ENCODE data around the gene SEPTIN10. TPM values are rescaled to one million over a fixed set of nuclear protein-coding genes. Genes with fewer than 3 reads are reported as not detected.
"Not testable (repeated sequence)": the region's sequence is repeated elsewhere in the genome, so short reads cannot be mapped to it uniquely, and the experiment has no call there.

Gene SEPTIN10
- total RNA-seq, 1 experiment from 2014 or later = 31.5 TPM

DNA sequence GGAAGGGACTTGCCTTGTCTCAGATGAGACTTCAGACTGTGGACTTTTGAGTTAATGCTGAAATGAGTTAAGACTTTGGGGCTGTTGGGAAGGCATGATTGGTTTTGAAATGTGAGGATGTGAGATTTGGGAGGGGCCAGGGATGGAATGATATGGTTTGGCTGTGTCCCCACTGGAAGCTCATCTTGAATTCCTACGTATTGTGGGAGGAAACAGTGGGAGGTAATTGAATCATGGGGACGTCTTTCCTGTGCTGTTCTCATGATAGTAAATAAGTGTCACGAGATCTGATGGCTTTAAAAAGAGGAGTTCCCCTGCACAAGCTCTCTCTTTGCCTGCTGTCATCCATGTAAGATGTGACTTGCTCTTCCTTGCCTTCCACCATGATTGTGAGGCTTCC, 77.2 kb downstream of the SEPTIN10 start:
- not testable (repeated sequence) for H3K27me3 ChIP-seq, H3K9me3 ChIP-seq, H3K4me3 ChIP-seq, DNase-seq, H3K36me3 ChIP-seq

DNA sequence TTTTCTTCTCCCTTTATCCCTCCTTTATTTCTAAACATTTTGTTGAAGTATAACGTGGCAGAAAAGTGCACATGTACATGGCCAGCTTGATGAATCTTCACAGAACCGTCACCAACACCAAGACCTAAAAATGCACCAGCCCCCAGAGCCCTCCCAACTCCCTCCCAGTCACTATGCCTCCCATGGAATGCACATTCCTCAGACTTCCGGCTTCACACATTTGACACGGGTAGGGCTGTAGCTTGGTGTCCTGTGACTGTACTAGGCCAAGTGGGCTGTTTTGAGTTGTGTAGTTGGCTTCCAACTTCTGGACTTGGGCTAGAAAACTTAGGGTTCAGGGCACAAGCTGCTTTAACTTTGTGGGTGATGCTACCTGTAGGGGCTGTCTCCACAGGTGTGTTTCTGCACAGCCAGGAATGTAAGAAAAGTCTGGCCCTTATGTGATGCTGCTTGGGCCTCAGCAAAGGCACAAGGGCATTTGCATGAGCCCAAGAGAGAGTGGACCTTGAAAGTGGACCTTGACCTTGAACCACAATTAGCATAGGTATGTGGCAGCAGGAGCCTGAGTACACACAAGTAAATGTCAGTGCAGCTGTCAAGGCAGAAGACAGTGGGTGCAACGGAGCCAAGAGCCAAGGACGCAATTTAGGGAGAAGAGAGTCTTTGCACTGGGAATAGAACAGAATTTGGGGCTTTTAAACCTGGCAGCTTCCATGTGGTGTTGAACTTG, 78.4 kb downstream of the SEPTIN10 start:
- no peak overlapping the region for H3K4me3 ChIP-seq
- DNase-seq = no peak
- peaks cover 3% of the 10 kb centered on the region; the same call in 1 of the 2 replicates for H3K9me3 ChIP-seq
- no peaks in the 10 kb centered on the region for H3K36me3 ChIP-seq
- H3K27me3 ChIP-seq = no peaks in the 10 kb centered on the region

DNA sequence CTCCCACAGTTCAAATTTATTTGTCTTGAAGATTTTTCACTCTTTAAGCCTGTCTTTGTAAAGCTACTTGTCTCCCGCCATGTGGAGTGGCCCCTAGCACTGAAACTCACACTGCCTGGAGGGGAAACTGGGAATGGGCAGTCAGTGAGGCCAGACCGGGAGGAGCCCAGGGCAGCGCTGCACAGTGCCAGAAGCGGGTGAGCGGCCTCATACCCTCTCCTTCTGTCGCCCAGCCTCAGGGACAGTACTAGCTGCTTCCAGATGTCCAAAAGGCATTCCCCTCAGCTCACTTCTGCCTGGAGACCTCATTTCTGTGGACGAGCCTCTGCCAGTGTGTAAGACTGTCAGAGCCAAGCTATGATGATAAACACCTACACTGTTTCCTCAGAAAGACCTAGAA, 79.9 kb downstream of the SEPTIN10 start:
- H3K36me3 ChIP-seq = no peaks in the 10 kb centered on the region
- DNase-seq = no peak
- peaks cover 3% of the 10 kb centered on the region; the same call in 1 of the 2 replicates for H3K9me3 ChIP-seq

DNA sequence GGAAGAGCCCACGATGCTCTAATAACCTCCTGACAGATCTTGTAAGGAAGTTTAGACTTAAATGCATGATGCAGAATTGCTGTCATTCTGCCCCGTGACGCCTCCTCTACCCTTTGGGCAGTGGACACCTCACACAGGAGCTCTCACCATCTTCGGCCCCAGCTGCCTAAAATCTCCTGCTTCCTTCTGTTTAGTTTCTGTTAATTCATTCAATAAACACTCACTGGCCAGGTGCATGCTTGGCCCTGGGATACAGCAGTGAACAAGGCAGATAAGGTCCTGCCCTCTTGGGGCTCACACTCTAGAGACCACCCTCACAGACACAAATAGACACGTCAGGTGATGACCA, 81.1 kb downstream of the SEPTIN10 start:
- H3K27me3 ChIP-seq = no peaks in the 10 kb centered on the region
- H3K9me3 ChIP-seq = peaks cover 3% of the 10 kb centered on the region; the same call in 1 of the 2 replicates
- no peaks in the 10 kb centered on the region for H3K36me3 ChIP-seq
- H3K4me3 ChIP-seq = no peak overlapping the region
- DNase-seq = no peak

More for the DNA sequence above, 79.9 kb downstream of the SEPTIN10 start:
- no peak overlapping the region for H3K4me3 ChIP-seq
- no peaks in the 10 kb centered on the region for H3K27me3 ChIP-seq

DNA sequence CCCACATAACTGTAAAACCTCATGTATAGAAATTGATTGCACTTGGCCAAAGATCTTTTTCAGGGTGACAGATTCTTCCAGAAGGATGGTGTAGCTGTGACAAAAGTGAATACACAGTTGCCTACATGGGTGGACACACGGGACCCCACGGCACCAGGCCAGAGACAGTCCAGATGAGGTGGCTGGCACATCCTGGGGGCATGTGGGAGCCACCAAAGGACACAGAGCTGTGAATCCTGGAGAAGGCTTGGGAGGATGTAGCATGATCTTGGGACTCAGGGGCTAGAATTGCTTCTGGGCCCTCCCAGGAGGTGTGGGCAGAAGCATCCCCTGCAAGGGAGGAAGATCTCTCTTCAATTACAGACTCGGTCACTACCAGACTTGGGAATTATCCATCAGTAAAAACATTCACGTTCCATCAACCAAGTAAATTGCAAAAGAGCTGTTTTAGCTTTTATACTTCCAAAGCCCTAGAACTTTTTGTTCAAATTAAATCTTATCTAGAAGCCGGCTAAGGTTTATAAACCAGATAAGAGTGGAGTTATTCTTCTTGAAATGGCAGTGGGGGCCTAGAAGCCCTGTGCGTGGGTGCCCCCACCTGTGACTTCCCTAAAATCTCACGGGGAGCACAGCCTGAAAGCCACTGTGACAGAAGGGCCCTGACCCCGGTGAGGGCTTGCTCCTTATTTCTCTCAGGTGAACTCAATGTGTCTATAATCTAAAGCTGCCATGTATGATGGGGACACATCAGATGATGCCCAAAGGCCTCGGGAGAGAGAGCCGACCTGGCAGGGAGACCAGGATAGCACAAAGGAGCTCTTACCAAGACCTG, 81.7 kb downstream of the SEPTIN10 start:
- peaks cover 2% of the 10 kb centered on the region; the same call in 1 of the 2 replicates for H3K9me3 ChIP-seq
- H3K4me3 ChIP-seq = no peak overlapping the region
- no peaks in the 10 kb centered on the region for H3K36me3 ChIP-seq
- H3K27me3 ChIP-seq = no peaks in the 10 kb centered on the region
- DNase-seq = no peak

DNA sequence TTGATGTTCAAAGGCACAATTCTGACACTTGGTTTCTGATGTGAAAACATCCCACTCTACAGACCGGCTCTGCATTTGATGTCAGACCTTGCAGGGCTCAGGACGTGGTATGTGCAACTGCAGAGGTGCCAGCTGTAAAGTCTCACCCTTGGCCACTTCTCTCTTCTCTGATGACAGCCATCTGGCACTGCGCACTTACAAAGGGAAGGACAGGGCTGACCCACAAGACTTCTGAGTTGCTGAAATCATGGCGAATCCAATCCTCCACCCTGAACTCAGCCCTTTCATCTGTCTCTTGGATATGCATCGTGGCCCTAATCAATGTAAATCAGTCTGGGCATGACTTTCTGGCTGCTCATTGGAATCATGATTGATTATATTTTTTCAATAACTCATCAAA, 82.5 kb downstream of the SEPTIN10 start:
- no peak for DNase-seq

DNA sequence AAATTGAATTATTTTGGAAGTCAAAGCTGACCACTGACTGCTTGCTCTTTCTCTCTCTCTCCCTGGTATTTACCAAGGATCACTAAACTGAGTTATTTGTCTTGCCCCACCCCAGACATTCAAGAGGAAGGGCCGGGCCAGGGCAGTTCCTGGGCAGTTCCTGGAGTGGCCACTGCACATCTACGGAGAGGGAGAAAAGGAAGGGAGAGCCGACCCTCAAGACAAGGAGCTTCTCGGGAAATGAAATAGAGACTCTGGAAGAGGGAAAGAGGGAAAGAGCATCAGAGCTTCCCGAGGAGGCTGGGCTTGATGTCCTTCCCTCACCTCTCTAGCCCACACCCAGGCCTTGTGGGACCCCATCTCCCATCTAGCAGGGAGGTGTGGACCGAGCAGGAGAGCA, 83.1 kb downstream of the SEPTIN10 start:
- Histone ChIP-seq H3K36me3 (no peaks in the 10 kb centered on the region), H3K9me3 (no peaks in the 10 kb centered on the region), H3K4me3 (no peak overlapping the region), H3K27me3 (no peaks in the 10 kb centered on the region)
- no peak for DNase-seq

More for the DNA sequence above, 82.5 kb downstream of the SEPTIN10 start:
- Histone ChIP-seq H3K9me3 (no peaks in the 10 kb centered on the region), H3K36me3 (no peaks in the 10 kb centered on the region), H3K4me3 (no peak overlapping the region), H3K27me3 (no peaks in the 10 kb centered on the region)

DNA sequence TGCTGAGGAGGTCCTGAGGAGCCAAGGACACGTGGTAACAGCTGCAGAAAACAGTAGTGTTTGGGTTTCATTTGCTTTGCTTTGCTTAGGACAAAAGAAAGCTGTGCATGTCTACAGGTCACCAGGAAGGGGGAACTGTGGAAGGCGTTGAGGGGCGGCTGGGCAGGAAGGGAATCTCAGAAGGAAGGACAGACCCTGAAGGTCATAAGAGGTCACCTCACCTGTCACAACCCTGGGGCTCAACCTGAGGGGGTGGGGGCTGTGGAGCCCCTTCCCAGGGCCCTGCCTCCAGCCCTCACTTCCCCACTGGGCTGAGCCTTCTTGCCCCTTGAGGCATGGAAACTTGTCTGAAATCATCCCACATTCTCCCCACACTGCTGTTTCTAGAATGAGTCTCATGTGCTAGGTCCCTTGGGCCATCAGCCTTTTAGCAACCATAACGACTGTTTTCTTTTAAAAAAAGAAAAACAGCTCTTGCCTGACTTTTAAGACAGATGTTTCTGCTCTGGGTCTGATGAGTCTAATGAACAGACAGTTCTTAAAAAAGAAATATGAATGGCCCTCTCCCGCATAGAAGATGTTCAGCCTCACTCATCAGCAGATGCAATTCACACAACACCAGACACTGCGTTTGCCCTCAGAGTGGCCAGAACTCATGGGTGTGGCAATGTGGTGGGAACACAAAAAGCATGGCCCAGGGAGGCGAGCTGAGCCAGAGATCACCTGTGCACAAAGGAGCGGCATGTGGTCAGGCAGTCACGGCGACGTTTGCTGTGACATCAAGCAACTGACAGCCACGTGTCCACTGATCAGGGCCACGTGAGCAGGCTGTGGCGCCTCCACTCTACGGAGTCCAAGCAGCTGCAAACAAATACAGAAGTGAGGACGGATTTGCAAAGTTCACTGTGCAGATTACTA, 84.0 kb downstream of the SEPTIN10 start:
- H3K36me3 ChIP-seq = no peaks in the 10 kb centered on the region
- H3K27me3 ChIP-seq = no peaks in the 10 kb centered on the region
- H3K9me3 ChIP-seq = no peaks in the 10 kb centered on the region
- DNase-seq = no peak
- H3K4me3 ChIP-seq = no peak overlapping the region

DNA sequence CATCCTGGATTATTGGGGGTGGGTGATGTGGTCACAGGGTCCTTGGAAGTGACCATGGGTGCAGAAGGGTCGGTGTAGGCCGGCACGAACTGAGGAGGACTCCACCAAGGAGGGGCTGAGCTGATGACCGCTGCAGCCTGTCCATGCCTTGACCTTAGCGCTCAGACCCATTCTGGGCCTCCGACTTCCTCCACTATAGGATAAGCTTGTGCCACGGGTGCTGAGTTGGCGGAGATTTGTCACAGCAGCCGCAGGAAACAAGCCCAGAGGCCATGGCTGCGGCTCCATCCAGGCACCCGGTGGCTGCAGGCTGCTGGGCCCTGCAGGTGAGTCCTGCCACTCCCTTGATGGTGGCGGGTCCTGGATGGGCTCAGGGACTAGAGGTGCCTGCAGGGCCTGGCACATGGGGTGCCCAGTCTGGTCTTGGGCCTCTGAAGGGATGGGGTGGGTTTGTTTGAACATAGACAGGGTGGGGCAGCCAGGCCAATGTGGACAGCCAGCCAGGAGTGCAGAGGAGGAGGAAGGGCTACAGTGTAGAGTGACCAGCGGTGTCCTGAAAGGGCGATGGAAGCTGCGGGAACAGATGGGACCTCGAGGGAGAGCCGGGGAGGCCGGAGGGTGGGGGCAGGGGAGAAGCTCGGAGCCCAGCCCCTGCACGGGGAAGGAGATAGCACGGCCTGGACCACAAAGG, 84.8 kb downstream of the SEPTIN10 start:
- no peak for DNase-seq
- Histone ChIP-seq H3K9me3 (no peaks in the 10 kb centered on the region), H3K27me3 (no peaks in the 10 kb centered on the region), H3K4me3 (no peak overlapping the region), H3K36me3 (no peaks in the 10 kb centered on the region)

DNA sequence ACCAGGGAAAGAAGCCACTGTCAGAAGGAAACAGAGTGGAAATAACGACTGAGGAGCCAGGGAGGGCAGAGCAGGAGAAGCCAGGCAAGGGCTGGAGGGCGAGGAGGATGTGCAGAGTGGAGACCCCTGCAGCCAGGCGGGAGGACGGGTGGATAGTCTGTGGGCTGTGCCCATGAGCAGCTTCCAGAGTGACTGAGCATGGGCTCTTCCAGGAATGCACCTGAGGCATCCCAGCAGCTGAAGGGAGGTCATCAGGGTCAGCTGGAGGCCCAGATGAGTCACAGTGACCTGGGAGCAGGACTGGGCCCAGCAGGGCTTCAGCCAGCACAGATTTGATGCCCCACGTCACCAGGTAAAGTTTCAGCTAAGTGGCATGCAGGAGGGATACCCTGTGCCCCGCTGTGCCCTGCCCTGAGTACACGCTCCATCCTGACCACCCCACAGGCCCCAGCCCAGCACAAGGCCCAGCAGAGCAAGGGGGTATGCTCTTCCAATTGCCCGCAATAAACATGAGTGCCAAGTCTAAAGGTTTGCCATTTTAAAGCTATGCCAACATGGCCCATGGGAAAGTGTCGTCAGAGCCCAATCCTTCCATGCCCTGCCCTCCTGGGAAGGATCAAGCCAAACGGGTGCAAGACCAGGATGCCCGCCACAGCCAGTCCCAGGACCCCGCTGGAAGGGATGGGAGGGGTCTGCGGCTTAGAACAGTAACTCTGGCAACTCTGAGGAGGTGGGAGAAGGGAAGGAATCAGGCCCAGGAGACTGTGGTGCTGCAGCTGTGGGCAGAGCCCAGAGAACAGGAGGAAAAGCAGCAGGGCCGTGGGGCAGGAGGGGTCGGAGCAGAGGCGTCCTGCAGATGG, 85.7 kb downstream of the SEPTIN10 start:
- no peak overlapping the region for H3K4me3 ChIP-seq
- H3K36me3 ChIP-seq = no peaks in the 10 kb centered on the region
- H3K9me3 ChIP-seq = no peaks in the 10 kb centered on the region
- DNase-seq = no peak
- H3K27me3 ChIP-seq = no peaks in the 10 kb centered on the region

DNA sequence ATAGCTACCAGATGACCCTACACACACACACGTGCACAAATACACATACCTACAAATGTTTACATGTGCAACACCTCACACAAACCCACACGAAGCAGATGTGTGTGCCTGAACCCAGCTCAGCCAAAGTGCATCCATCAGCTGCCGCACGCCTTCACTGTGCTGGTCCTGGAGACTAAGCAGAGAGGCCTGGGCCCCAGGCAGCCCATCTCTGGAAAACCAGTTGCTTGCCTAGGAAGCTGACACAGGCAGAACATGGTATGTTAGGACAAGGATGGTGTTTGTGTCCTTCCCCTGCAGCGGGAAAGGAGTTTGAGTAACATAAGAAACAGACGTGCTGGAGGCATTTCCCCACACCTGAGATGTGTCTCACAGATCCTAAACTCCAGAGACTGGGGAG, 86.7 kb downstream of the SEPTIN10 start:
- Histone ChIP-seq H3K4me3 (no peak overlapping the region), H3K27me3 (no peaks in the 10 kb centered on the region), H3K36me3 (no peaks in the 10 kb centered on the region), H3K9me3 (no peaks in the 10 kb centered on the region)
- no peak for DNase-seq

DNA sequence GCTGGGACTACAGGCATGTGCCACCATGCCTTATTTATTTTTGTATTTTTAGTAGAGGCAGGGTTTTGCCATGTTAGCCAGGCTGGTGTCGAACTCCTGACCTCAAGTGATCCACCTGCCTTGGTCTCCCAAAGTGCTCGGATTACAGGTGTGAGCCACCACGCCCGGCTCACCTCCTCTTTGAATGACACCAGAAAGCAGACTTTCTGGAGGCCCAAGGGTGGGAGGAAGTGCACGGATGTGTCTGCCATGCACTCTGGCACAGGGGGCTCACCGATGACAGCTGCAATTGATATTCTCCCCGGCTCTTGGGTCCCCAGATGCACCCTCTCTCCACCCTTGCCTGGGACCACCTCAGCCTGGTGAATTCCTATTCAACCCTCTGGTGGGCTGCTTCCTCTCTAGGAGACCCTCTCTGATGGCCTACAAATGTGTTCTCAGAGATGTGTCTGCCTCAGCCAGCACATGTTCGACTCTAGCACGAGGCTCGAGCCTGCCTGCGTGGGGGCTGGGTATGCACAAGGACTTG, 87.3 kb downstream of the SEPTIN10 start:
- H3K27me3 ChIP-seq = no peaks in the 10 kb centered on the region
- no peaks in the 10 kb centered on the region for H3K9me3 ChIP-seq
- H3K36me3 ChIP-seq = no peaks in the 10 kb centered on the region
- H3K4me3 ChIP-seq = no peak overlapping the region
- no peak for DNase-seq

DNA sequence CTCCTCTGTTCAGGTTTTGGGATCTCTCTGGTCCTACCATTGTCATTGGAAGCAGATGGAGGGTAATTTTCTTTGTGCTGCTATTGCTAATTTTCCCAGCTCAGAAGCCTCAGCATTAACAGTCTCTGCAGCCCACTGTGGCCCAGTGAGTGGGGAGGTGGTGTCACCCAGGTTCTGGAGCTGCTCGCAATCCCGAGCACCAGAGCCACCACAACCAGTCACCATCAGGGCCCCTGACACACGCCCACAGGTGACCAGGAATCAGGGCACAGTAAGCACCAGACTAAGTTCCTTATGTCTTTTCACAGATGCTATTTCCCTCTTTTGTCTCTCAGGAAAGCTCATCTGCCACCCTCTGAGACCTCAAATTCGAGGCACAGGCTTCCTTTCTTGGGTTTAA, 87.9 kb downstream of the SEPTIN10 start:
- Histone ChIP-seq H3K36me3 (no peaks in the 10 kb centered on the region), H3K27me3 (no peaks in the 10 kb centered on the region), H3K4me3 (no peak overlapping the region), H3K9me3 (no peaks in the 10 kb centered on the region)
- DNase-seq = no peak

DNA sequence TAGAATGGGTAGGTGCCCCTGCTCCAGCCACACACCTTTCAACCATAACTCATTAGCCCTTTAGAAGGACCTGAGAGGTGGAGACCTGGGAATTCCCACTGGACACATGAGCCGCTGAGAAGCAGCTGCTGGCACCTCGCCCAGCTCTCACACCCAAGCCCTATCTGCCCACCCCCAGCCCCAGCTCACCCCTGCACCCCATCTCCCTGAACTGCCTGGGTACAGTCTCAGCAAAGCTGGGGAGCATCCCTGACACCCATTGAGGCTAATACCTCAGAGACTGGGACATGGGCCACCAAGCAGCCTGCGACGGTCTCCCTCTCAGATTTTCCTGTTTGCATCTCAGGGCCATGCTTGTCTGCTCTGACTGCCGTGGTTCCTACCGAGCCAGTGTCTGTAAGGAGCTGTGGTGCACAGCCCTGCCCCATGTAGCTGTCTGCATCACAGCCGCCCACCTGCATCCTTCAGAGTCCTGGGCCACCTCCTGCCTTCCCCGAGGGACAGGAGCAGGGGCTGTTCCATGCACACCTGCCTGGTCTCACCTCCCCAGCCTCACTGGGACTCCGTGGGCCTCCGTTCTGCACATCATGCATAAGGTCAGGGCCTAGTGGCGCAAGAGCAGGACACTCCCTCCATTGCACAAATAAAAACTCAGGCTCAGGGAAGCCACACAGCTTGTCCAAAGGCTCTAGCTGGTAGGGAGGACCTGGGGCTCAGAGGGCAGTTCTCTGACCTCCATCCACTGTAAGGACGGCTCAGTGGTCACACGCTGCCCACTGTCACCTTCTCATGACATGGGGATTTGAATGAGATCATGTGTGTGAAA, 90.0 kb downstream of the SEPTIN10 start:
- Histone ChIP-seq H3K27me3 (no peaks in the 10 kb centered on the region), H3K36me3 (no peaks in the 10 kb centered on the region), H3K9me3 (no peaks in the 10 kb centered on the region), H3K4me3 (no peak overlapping the region)
- no peak for DNase-seq

DNA sequence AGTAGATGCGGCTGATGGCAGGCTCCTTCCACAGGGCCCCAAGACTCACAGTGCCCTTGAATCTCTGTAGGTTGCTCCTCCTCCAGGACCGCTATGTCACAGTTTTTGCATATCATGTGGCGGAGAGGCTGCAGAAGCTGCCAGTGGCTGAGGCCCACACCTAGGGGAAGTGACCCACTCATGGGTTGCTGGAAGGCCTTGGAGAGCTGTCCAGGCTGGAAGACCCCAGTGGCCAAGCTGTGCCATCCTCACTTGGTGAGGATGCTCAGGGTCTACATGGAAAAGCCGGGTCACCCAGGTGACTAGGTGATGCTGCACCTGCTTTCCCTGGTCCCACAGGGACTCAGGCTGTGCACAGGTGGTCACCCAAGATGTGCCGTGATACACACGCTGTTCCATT, 90.6 kb downstream of the SEPTIN10 start:
- H3K4me3 ChIP-seq = no peak overlapping the region
- H3K27me3 ChIP-seq = no peaks in the 10 kb centered on the region
- H3K9me3 ChIP-seq = no peaks in the 10 kb centered on the region
- no peaks in the 10 kb centered on the region for H3K36me3 ChIP-seq
- DNase-seq = no peak
